Activated naive CD4-positive, alpha-beta T cell treated with Interleukin-2 at 50 U/mL for 16 hours (primary cell): Measurements from ENCODE around the gene IFI35.
"Not testable (repeated sequence)": the region's sequence is repeated elsewhere in the genome, so short reads cannot be mapped to it uniquely, and the experiment has no call there.

Source experiments
- DNase-seq: peaks from one replicate; pipeline ENCODE4 v3.0.0-alpha.2; 2020

IFI35 gene

DNA sequence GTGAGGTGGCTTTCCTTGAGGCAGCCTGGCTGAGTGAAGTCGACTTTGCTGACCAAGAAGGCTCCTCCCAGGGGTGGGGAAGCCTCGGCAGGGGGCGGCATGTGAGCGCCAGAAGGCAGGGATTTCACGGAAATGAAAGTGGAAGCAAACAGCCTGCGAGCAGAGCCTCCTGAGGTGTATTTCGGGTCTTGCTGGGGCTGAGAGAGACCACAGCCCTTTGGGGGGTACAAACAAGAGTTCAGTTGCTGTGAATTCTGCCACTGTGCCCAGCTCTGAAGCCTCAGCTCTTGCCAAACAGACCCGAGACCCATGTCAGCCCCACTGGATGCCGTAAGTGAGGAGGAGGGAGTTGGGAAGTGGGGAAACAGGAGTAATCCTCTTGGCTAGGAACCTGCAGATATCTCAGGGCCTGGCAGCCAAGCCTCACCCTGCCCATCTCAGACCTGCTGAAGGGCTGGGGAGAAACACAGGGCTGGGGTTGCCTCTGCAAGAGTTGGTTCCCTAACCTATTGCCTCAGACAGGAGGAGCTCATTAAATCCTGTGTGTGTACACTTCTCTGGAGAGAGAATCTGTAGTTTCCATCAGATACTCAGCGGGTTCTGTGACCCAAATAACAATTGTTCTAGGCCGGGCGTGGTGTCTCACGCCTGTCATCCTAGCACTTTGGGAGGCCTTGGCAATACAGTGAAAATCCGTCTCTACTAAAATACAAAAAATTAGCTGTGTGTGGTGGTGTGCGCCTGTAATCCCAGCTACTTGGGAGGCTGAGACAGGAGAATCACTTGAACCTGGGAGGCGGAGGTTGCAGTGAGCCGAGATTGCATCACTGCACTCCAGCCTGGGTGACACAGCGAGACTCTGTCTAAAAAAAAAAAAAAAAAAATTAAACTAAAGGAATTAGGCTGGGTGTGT is at the start of gene IFI35:
Gene IFI35 (plus strand): TSS at position 146 of the 913 bp plus-strand sequence. CDS start 164 bp downstream, at position 310.
- DNase-seq, result peak; percentile 88

DNA sequence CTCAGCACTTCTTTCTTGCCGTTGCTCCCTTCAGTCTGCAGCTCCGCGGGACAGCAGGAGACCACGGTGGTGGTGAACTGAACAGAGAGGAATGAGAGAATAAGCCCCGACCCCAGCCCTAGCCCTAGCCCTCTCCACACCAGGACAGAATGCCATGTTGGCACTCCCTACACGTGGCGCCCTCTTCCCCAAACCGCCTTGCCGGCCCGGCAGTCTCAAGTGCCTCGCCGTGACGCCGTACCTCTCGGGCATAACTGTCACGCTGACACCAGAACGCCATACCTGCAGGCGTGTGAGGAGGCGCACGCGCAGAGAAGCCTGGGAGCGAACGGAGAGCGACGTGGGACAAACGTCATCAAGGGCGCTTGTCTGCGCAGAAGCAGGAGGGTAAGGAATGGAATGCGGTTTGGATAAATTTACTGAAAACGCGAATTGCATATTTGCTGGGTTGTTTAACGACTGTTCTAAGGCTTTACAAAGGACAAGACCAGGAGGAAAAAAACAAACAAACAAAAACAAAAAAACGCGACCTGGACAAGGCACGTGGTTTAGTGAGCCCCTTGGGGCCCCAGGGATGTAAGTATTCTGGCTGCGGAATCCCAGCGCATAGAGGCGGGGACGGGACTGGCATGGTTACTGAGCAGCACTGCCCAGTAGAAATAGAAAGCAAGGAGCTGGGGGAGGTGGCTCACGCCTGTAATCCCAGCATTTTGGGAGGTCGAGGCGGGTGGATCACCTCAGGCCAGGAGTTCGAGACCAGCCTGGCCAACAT is 42.2 kb upstream of the IFI35 start, which contains the start of gene AARSD1:
Gene AARSD1 (minus strand): TSS at position 294 of the 772 bp plus-strand sequence. CDS start 14 bp downstream, at position 280.
- peak; percentile 92 for DNase-seq

GRCh38 chr17:42967925-42968324 is 38.7 kb upstream of the IFI35 start:
- DNase-seq, result no peak

DNA sequence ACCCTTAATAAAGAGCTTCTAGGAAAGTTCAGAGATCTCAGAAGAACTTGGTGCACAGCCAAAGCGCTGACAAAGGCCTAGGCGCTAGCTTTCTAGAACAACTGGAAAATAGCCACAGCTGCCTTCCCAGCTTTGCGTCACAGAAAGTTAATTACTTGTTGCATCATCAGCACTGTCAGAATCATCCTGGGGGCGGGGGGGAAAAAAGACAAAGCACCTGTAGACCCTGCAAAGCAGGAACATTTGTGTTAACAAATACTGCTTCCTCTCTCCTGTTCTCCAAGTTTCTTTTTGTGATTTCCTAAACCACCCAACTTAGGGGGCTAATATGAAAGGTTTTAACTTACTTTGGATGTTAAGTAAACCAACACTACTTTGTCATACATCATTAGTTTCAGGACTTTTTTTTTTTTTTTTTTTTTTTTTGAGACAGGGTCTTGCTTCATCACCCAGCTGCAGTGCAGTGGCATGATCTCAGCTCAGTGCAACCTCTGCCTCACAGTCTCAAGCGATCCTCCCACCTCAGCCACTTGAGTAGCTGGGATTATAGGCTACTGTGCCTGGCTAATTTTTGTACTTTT is 37.5 kb upstream of the IFI35 start:
- no peak for DNase-seq

DNA sequence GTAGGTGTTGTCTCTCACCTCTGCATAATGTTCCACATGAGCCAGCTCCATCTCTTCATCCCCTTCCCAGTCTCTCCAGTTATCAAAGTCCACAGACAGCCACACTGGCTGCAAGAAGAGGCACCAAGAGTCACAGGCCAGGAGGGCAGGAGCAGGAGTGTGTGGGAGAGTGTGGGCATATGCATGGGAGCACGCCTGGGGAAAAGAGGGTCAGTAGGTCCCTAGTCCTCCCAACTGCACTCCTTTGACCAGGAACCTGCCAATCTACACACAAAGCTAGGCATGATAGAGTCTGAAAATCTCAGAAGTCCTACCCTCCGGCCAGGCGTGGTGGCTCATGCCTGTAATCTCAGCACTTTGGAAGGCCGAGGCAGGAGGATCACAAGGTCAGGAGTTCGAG is 35.0 kb upstream of the IFI35 start:
- DNase-seq, result no peak

- not testable (repeated sequence) for DNase-seq
These were observed 33.3 kb upstream of the IFI35 start for GRCh38 chr17:42973323-42973722.

DNA sequence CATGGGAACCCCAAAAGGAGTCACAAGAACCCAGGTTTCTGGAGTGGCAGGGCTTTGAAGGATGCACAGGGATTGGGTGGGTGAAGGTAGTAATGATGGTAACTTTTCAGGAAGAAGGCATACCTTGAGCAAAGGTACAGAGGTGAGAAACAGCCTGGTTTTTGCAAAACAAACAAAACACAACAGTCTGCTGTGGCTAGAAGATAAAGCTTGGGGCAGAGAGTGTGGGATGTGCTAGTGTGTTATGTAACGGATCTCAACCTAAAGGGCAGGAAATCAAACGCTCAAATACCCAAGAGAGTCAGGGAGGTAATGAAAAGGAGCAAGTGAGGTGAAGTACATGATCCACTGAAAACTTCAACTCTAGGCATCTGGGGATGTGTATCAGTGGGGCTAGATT is 31.3 kb upstream of the IFI35 start:
- no peak for DNase-seq

GRCh38 chr17:42975701-42976100 is 30.9 kb upstream of the IFI35 start:
- DNase-seq, result not testable (repeated sequence)

DNA sequence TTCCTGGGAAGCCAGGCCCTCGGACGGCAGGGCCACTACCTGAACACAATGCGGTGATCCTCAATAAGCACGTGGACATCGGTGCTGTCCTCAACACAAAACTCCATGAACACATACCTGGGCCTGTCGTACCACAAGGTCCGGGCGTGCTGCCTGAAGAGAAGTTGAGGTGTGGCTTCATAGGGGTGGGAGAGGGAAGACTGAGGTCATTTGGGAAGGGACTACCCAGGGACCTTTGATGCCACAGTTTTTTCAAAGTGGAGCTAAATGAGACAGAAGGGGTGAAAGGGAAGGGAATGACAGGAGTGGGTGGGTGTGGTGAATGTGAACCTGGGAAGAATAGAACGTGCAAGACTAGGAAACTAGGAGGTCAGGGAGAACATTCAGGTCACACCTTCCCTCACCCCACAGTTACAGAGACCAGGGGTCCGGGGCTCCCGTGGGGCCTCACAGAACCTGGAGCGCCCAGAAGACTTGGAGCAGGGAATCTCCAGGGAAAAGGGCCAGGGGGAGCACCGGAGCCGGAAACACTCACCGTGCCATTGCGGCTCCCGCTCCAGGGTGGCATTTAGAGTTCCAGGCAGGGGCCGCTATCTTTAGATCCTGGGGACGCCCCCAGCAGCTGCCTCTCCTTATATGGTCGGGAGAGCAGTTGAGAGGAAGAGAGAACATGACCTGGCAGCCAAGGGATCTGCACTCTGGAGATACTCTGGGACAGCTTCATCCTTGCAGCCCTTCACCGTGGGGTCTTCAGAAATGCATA is 26.9 kb upstream of the IFI35 start, which contains the start of gene PTGES3L:
Gene PTGES3L (minus strand): TSS at position 570 of the 763 bp plus-strand sequence. CDS start 27 bp downstream, at position 543.
- peak; percentile 25 for DNase-seq

GRCh38 chr17:42980274-42980765 is 26.3 kb upstream of the IFI35 start, which contains the start of gene RUNDC1:
TSS of gene RUNDC1 (plus strand) at chr17:42980565. CDS start at chr17:42980577, 12 bp downstream.
- DNase-seq, result peak; percentile 93

GRCh38 chr17:42980766-42981397 is 25.7 kb upstream of the IFI35 start:
- peak; percentile 71 for DNase-seq

GRCh38 chr17:42982266-42982665 is 24.3 kb upstream of the IFI35 start:
- DNase-seq, result no peak

DNA sequence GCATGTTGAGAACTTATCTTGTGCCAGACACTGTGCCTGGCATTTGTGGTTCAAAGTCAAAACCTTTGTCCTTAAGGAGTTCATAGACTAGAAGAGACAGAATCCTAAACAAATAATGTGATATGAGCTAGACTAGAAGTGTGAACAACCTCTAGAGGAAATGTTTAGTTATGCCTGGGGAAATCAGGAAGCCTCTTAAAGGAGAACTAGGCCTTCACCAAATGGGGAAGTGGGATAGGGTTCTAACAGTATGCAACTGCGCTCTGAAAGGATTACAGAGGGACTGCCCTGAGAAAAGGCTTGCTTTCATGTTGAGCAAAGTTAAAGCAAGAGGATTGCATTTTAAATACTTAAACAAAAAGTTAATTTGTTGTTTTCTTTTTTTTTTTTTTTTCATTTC is 21.4 kb upstream of the IFI35 start:
- no peak for DNase-seq

GRCh38 chr17:42989141-42989540 is 17.4 kb upstream of the IFI35 start:
- no peak for DNase-seq

DNA sequence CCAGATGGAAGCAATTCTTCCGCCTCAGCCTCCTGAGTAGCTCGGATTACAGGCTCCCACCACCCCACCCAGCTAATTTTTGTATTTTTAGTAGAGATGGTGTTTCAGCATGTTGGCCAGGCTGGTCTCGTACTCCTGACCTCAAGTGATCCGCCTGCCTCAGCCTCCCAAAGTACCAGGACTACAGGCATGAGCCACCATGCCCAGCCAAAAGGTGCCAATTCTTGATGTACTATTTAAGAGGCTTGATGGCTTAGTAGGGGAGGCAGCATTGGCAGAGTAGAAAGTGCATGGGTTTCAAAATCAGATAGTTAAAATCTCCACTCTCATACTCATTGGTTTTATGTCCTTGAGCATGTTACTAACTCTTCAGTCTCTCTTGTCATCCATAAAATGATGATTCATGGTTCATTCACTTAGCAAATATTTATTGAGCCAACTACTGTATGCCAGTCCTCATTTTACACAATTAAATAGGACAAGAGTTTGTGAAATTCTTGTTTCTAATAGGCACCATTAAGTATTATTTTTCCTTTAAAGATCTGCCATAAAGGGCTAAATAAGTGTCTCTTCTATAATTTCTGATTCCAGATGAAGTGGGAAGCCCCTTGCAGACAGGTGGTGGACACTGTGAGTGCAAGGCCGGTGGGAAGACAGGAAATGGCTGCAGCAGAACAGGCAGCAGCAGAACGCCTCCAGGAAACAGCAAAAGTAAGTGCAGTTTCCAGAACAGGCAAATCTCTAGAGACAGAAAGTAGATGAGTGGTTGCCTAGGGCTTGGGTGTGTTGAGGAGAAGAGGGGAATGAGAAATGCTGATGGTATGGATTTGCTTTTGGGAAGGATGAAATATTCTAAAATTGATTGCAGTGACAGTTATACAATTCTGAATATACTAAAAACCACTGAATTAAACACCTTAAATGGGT is 16.6 kb upstream of the IFI35 start:
- DNase-seq, result no peak

- DNase-seq, result no peak
These were observed 15.1 kb upstream of the IFI35 start for GRCh38 chr17:42991471-42991870.

GRCh38 chr17:42992872-42993271 is 13.7 kb upstream of the IFI35 start:
- DNase-seq, result no peak

GRCh38 chr17:42993913-42994312 is 12.7 kb upstream of the IFI35 start:
- not testable (repeated sequence) for DNase-seq

GRCh38 chr17:42997390-42997983 is 9.1 kb upstream of the IFI35 start:
- DNase-seq, result no peak
